Retinal pigment epithelial cell (primary cell): ENCODE results near the gene BEGAIN.

Source experiments
- DNase-seq: peaks from one replicate; pipeline ENCODE4 v3.0.0-alpha.2; 2010; ENCODE audit warnings: low read depth
- H3K4me3 ChIP-seq: 2 replicates; pipeline ENCODE4 v1.5.1; 2011; ENCODE audit warnings: mild to moderate bottlenecking, low read length, control low read depth, moderate library complexity
- CTCF ChIP-seq: conservative IDR thresholded peaks from 2 replicates; pipeline ENCODE4 v1.5.1; 2011; ENCODE audit warnings: low read depth, low read length, control low read depth, inconsistent platforms

Gene BEGAIN

GRCh38 chr14:100601064-100601463 lies 13.8 kb upstream of the BEGAIN start:
- no peak overlapping the region for H3K4me3 ChIP-seq
- DNase-seq = no peak
- no peak for TF ChIP-seq CTCF

- no peak overlapping the region for H3K4me3 ChIP-seq
- no peak for DNase-seq
- no peak for TF ChIP-seq CTCF
Measured at GRCh38 chr14:100599981-100600380, 12.8 kb upstream of the BEGAIN start.

GRCh38 chr14:100594625-100594951 lies 7.4 kb upstream of the BEGAIN start:
- H3K4me3 ChIP-seq = no peak overlapping the region
- DNase-seq = no peak
- TF ChIP-seq CTCF = no peak

- no peak overlapping the region for H3K4me3 ChIP-seq
Measured at GRCh38 chr14:100593751-100594624, 6.8 kb upstream of the BEGAIN start.

GRCh38 chr14:100592972-100593371 lies 5.8 kb upstream of the BEGAIN start:
- TF ChIP-seq CTCF = no peak
- H3K4me3 ChIP-seq = no peak overlapping the region
- no peak for DNase-seq

More at GRCh38 chr14:100593751-100594624, 6.8 kb upstream of the BEGAIN start:
- TF ChIP-seq CTCF = no peak
- no peak for DNase-seq

- no peak for TF ChIP-seq CTCF
- no peak for DNase-seq
- no peak overlapping the region for H3K4me3 ChIP-seq
Measured at GRCh38 chr14:100592461-100592891, 5.3 kb upstream of the BEGAIN start.
